Measurements from ENCODE around the gene PHACTR3.

Gene PHACTR3

DNA sequence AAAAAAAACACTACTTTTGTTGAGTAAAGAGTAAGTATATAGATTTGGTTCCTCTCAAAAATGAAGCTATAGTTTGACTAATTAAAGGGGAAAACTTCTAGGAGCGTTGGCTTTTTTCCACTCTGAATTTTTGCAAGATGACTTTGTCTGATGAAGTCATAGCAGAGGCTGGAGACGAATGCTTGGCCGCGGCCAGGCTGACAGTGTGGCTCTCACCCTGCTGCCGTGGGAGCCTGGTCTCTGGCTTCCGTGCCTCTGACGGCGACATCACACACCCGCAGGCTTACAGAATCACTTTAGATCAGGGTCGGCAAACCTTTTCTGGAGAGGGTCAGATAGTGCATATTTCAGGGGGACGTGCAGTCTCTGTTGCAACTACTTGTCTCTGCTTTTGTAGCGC lies 145.0 kb downstream of the PHACTR3 start:
- no peak for DNase-seq (ENCODE audit: low read depth, low spot score)

DNA sequence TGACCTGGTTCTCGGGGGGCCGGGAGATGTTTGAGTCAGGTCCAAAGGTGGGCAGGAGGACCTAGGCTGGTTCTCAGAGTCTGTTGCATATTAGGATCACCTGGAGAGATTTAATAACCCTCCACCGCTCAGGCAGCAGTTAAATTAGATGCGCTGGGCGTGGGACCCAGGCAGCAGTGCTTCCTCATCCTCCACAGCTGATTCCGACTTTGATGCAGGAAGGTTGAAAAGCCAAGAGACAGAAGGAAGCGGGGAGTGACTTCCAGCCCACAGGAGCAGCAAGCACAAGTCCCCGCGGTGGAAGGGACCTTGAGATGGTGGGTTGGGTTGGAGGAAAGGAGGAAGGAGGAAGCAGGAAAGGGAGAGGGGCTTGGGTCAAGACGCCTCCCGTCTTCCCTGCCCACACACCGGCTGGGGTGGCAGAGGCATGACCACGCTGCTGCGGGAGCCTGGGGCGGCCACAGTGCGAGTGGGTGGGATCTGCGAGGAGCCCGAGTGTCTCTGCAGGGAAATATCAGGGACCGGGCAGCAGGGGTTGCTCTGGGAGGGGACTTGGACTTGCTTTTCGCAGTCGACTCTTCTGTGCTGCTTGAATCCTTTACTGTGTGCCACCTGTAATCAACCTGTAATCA lies 146.0 kb downstream of the PHACTR3 start:
- no peak for DNase-seq (ENCODE audit: low read depth, low spot score)

DNA sequence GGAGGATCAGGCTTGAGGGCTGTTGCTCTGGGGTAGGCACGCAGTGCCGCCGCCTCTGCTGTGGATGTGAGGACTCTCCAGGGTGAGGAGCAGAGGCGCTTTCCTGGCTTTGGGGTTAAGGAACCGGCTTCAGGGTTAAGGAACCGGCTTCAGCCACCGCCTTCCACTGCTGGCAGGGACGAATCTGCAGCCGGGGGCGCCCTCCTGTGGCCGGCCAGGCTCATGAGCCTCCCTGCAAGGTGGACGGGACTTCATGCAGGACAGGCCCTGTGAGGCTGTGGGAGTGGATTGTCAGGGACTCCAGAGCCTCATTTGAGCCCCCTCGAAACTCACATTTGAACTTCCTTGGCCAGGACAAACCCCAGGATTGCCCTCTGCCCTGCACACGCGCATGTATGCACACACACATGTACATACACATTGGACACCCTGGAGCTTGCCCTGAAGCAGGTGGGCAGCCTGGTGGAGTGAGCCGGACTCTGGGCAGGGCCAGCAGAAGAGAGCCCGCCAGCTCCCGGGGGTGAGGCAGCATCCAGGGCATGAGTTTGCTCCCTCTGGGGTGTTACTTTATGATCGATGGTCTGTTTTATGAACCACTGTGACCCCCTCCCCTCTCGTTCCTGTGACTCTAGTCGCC lies 146.9 kb downstream of the PHACTR3 start:
- DNase-seq (ENCODE audit: low read depth, low spot score) = no peak

DNA sequence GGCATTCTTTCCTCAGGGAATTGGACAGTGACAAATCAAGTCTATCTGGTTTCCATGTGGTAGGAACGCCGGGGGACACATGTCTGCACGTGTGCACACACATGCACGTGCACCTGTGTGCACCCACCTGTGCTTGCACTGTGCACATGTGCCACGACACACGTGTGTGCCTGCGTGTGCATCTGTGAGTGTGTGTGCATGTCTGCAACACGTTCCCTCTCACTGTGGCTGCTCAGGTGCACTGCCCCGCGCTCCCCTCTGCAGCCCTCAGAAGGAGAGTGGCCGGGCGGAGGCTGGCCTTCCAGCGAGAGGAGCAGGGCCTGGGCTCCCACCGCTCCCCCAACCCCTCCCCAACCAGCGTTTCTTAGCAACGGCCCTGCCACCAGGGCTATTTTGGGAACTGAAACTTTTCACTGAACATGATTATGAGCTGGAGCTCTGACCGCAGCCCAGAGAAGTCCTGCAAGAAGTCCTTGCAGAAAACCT lies 147.8 kb downstream of the PHACTR3 start:
- DNase-seq (ENCODE audit: low read depth, low spot score) = no peak

DNA sequence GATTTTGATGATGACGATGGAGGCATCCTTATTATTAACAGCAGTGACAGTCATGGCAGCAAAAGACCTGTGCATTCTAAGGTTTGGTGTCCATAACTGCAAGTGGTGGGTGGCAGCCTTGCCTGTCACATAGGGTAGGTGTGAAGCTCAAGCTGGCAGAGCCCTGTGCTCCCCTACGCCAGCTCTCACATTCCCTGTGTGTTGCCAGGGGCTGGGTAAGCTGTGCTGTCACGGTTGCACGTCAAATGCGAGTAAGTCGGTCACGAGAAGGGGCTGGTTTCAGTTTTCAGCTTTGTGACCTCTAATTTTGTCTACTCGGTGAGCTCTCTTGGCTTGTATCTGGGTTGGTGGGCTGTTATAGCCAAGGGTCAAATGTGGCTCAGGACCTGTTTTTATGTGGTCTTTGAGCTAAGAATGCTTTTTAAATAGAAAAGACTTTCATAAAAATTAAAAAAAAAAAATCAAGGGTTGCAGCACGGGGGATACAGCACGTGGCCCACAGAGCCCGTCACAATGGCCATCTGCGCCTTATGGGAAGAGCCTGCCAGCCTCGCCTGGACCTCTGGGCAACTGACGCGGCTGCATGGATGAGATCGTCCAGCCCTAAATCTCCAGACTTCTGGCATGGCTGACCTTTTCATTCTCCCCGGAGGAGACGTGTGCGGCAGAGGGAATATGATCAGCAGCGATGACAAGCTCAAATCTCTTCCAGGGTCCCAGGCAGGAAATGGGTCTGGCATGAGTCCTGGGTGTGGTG lies 148.5 kb downstream of the PHACTR3 start:
- DNase-seq (ENCODE audit: low read depth, low spot score) = no peak

DNA sequence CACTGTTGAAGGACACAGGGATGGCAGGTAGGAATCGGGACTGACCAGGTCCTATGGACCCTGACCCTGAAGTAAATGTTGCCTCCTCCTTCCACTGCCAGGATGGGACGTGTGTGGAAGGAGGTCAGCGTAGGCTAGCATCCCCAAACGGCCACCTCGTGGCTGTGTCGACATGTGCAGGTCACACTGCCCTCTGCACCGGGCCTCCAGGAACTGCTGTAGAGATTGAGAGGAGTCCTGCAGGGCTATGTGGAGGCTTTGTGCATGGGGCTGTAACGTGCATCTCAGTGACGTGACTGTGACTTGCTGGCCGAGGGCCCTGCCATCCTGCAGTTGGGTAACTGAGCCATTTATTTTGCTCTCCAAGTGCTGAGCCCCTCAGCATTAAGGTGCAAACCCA lies 149.5 kb downstream of the PHACTR3 start:
- DNase-seq (ENCODE audit: low read depth, low spot score) = no peak

DNA sequence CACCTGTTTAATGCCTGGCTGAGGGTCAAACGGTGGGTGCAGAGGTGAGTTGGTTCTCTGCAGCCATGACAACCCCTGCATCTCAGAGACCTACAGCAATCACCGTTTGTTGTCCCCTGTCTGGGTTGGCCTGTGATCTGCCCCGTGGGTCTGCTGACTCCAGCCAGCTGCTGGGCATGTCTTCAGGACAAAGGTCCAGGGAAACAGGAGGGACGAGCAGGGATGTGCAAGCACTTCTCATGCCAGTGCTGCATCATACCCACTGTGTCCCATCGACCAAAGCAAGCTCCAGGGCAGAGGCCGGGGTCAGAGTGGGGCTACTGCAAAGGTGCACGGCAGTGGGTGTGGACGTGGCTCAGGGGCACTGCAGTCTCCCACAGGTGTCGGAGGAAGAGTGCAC lies 150.2 kb downstream of the PHACTR3 start:
- no peak for DNase-seq (ENCODE audit: low read depth, low spot score)

DNA sequence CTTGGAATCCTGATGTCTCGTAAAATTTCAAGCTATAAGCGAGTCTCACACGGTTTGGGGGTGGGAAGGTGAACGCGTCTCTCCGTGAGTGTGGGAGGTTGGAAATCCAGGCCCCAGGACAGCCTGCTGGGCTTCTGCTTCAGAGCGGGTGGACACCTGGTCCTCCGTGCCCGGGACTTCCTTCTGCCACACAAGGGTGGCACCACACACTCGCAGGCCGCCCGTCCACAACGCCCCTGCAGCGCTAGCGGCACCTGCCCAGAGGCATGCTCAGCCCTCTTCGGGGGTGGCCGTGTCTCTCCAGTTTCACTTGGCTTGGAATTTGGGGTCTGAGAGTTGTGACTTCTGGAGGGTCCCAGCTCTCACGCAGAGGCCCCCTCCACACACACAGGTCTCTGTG lies 151.9 kb downstream of the PHACTR3 start:
- DNase-seq (ENCODE audit: low read depth, low spot score) = no peak

DNA sequence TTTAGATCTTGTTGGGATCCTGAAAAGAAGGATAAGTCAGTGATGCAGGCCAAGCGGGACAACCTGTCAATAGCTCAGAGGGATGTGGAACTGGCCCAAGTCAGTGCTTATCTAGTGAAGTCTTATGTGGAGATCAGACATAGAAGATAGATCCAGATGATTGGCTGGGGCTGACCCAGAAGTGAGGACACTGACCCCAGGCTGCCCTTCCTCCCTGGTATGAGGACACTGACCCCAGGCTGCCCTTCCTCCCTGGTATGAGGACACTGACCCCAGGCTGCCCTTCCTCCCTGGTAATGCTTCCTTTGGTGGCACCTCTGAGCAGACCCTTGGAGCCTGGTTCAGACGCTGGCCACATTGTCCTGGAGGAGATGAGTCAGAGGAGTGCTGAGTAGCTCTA lies 159.7 kb downstream of the PHACTR3 start:
- DNase-seq (ENCODE audit: low read depth, low spot score) = no peak

DNA sequence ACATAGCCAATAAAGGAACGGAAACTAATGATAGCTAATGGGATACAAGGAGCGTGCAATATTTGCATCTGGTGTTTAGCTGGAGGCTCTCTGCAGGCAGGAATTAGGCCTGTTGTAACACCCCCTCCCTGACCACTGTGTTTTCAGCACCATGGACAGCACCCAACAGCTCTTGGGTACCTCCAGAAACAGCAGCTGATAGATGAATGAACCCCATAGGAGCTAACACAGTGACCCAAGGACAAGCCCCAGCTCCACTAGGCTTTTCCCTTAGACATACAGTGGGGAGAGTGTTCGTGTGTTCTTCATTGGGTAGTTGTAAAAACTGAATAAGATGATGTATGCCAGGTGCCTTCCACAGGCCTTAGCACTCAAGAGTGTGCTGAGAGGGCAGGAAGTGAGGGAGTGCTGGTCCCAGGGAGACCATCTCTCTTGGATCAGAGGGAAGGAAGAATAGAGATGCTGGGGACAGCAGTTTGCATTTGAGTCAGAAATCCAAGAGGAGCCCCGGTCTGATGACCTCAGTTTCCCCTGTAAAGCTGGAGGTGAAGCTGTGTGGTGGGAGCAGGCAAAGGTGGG lies 161.3 kb downstream of the PHACTR3 start:
- no peak for DNase-seq (ENCODE audit: low read depth, low spot score)

DNA sequence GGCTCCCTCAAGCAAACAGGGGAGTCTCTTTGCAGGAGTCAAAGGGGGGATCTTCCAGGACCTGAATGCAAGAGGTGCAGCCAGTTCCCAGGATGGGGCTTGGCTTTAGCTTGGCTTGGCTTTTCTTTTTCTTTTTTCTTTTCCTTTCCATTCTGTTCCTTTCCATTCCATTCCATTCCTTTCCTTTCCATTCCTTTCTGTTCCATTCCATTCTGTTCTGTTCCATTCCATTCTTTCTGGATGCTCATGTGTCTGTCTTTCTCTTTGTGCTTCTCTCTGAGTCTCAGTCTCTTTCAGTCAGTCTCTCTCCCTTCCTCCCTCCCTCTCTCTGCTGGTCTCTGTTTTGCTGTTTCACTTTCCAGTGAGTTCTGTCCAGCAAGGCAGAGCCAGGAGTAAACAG lies 163.3 kb downstream of the PHACTR3 start:
- DNase-seq (ENCODE audit: low read depth, low spot score) = no peak

DNA sequence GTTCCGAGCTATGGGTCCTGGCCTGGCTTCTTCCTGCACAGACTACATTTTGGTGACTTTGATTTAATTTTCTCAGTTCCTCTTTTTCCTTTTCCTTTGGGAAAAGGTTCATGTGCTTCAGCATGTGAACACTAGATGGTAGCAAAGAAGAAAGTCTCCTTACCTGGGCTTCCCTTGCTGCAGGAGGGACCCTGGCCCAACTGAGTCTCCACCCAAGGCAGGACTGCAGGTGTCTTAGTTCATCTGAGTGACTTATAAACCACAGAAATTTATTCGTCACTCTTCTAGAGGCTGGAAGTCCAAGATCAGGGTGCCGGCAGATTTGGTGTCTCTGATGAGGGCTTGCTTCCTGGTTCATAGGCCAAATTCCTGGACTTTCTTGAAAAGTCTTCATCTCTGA lies 165.9 kb downstream of the PHACTR3 start:
- DNase-seq (ENCODE audit: low read depth, low spot score) = no peak

DNA sequence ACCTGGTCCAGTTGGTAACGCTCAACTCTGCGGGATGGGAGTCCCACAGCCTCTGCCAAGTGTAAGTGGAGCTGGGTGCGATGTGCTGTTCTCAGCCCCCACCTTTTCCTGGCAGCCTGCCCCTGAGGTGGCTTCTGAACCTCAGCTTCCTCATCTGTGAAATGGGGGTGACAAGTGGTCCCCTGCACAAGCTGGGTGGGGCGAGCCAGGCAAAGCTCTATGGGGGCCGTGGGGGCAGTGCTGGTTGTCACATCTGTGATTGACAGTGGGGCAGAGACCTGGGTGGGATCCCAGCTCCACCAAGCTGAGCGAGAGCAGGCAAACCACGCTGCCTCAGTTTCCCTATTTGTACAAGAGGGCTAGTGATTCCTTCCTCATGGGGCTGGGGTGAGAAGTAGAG lies 166.5 kb downstream of the PHACTR3 start:
- DNase-seq (ENCODE audit: low read depth, low spot score) = no peak

DNA sequence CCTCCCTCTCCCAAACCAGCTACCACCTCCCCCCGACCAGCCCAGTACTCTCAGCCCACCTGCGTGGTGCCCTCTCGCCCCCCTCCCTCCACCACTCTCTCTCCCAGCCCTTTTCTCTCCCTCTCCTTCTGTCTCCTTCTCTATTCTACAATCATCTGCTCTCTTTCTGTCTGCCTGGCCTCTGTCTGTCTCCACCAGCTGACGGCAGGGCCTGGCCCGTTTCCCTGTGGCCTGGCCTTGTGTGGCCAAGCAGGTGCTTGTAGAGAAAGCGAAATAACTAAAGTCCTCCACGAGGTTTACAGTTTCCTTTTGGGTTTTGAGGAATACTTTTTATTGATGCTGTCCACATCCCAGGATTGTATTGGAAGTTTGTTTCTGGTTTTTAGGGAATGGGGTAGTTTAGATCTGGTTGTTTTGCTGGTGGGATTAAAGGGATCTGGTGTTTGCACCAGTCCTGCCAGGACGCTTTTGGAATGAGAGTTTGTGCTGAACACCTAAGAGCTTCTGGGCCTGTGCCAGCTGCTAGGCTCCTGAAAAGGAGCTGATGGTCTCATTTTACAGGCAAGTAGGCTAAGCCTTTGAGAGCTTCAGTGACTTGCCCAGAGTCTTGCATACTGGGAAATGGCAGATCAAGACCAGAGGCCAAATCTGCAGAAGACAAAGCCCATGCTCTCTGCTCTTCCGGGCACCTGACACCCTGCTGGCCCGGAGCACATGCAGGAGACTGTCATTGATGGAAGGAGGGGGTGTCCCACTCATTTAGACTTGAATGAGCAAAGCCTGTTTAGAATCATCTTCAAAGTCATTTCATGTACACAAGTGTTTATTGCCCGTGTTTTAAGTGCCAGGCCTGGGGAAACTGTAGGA lies 167.4 kb downstream of the PHACTR3 start:
- no peak for DNase-seq (ENCODE audit: low read depth, low spot score)

DNA sequence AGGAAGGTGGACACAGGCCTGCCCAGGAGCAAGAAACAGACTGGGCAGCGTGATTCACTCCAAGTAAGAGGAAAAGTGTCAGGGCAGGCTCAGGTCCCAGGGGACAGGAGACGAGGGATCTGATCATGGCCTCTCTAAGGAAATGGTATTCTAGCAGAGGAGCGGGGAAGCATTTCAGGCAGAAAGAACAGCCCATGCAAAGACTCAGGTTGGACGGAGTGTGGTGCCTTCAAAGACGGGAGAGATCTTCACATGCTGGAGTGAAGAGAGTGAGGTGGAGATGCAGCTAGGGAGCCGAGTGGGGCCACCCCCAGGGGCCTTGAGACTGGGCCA lies 168.0 kb downstream of the PHACTR3 start:
- no peak for DNase-seq (ENCODE audit: low read depth, low spot score)

DNA sequence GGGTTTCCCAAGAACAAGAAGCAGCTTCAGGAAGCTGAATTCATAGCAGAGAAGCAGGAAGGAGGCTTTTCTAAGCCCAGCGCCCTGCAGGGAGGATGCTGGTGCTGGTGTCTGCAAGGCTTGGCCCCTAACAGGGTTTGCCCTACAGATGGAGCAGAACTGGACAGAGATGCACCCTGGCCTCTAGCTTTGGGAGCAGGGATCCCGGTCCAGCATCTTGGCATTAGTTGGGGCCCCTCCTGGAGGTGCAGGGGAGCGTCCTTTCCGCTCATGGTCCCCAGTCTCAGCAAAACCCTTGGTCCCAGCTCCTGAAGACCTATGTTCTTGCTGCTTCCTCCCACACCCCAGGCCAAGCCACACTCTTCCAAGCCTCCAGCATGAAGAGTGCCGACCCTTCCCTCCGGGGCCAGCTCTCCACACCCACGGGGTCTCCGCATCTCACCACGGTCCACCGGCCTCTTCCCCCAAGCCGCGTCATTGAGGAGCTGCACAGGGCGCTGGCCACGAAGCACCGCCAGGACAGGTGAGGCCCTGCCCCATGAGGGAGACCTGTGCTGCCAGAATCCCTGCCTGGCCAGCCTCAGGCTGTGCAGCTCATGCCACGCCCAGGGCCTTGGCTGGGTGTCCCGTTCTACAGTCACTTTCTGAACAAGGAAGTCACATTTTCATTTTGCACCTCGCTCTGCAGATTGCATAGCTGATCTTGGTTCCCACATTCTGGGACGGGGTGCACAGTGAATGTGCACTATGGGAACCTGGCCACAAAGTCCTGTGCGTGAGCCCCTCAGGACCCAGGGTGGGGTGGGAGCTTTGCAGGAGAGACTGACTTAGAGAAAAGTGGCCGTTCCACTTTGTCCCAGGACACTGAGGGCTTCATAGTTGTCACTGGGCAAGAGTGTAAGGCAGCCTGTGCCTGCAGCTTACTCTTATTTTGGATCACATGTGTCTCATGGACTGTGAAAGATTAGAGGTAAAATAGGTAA lies 168.9 kb downstream of the PHACTR3 start:
- DNase-seq (ENCODE audit: low read depth, low spot score) = no peak

DNA sequence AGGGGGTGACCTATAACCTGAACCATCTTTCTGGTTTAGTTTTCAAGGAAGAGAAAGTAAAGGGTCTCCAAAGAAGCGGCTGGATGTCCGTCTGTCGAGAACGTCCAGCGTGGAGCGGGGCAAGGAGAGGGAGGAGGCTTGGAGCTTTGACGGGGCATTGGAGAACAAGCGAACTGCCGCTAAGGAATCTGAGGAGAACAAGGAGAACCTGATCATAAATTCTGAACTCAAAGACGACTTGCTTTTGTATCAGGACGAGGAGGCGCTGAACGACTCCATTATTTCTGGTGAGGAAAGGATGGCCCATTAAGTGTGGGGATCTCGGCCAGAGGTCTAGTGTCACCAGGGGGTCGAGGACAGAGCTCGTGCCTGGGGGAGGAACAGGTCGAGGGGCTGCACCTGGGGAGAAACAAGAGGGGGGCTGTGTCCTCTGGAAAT lies 169.9 kb downstream of the PHACTR3 start:
- no peak for DNase-seq (ENCODE audit: low read depth, low spot score)

DNA sequence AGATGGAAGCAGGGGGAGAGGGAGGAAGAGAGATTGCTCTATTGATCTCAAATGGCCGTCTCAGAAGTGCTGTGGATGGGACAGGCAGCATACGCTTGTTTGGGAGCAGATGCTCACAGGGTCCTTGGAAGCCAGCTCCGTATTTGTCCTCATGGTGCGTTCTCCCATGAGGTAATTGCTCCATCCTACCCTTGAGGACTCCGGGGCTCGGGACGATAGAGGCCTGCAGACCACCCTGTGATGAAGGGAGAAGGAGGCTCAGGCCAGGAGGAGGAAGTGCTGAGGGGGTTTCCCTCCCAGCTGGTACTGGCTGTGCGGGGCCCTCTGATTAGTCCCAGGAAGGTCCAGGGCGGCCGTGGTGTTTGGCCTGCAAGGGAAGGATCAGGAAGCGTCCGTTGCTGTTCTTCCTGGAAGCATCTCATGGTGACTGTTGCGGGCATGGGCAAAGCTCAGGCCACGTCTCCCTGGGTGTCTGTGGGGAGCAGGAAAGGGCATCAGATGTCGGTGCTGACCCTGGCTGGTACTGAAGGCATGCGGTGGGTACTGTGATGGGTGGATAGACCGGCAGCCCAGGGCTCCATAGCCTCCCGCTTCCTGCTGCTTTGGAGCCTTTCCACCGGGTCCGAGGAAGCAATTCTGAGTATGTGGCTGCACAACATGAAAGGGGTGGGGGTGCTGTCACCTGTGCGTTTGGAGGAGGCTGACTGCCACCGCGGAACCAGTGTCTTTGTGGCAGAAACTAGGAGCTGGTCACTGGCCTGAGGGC lies 170.8 kb downstream of the PHACTR3 start:
- no peak for DNase-seq (ENCODE audit: low read depth, low spot score)

DNA sequence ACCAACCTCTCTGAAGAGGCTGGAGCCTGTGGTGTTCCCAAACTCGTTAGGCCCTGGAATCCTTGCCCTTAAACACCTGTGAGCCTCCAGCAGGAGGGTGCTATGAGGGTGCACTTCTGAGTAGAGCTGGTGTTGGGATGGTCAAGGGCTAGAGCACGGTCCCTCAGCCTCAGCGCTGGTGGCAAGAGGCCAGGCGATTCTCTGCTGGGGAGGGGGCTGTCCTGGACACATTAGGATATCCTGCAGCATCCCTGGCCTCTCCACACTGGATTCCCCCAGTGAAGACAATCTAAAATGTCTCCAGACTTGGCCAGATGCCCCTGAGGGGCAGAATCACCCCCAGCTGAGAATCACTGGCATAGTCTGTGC lies 171.3 kb downstream of the PHACTR3 start:
- no peak for DNase-seq (ENCODE audit: low read depth, low spot score)
